HEK293T (cell line): Measurements from ENCODE around the gene CEACAM18.

Experiments
- ARNT ChIP-seq: fragments of 450-650 bp; IDR thresholded peaks from 2 replicates; pipeline ENCODE4 v1.6.1; 2017; ENCODE audit warnings: mild to moderate bottlenecking
- BHLHE40 ChIP-seq: fragments of 450-650 bp; IDR thresholded peaks from 2 replicates; pipeline ENCODE4 v1.6.1; 2016; ENCODE audit warnings: mild to moderate bottlenecking, moderate library complexity, borderline replicate concordance
- ELF4 ChIP-seq: fragments of 450-650 bp; IDR thresholded peaks from 2 replicates; pipeline ENCODE4 v1.6.1; 2017; ENCODE audit warnings: antibody characterized with exemption
- FOXA1 ChIP-seq: fragments of 450-650 bp; IDR thresholded peaks from 2 replicates; pipeline ENCODE4 v1.6.1; 2016; ENCODE audit warnings: mild to moderate bottlenecking
- FOXK2 ChIP-seq: fragments of 450-650 bp; IDR thresholded peaks from 2 replicates; pipeline ENCODE4 v1.6.1; 2016; ENCODE audit warnings: mild to moderate bottlenecking
- FOXM1 ChIP-seq: fragments of 450-650 bp; IDR thresholded peaks from 2 replicates; pipeline ENCODE4 v1.6.1; 2017; ENCODE audit warnings: mild to moderate bottlenecking, borderline replicate concordance
- HDGF ChIP-seq: fragments of 450-650 bp; IDR thresholded peaks from 2 replicates; pipeline ENCODE4 v1.6.1; 2017; ENCODE audit warnings: antibody characterized with exemption, borderline replicate concordance
- LEF1 ChIP-seq: fragments of 450-650 bp; IDR thresholded peaks from 2 replicates; pipeline ENCODE4 v1.6.1; 2017; ENCODE audit warnings: mild to moderate bottlenecking, borderline replicate concordance
- NFRKB ChIP-seq: fragments of 450-650 bp; IDR thresholded peaks from 2 replicates; pipeline ENCODE4 v1.6.1; 2016; ENCODE audit warnings: mild to moderate bottlenecking, moderate library complexity
- SP1 ChIP-seq: fragments of 450-650 bp; IDR thresholded peaks from 2 replicates; pipeline ENCODE4 v1.6.1; 2017
- SUZ12 ChIP-seq: fragments of 450-650 bp; IDR thresholded peaks from 2 replicates; pipeline ENCODE4 v1.6.1; 2016; ENCODE audit warnings: mild to moderate bottlenecking
- TARDBP ChIP-seq: fragments of 450-650 bp; IDR thresholded peaks from 2 replicates; pipeline ENCODE4 v1.6.1; 2016
- ZNF384 ChIP-seq: fragments of 450-650 bp; IDR thresholded peaks from 2 replicates; pipeline ENCODE4 v1.6.1; 2016
- TF ChIP-seq, protein P1 (sequence below): fragments of 450-650 bp; IDR thresholded peaks from 2 replicates; pipeline ENCODE4 v1.6.1; 2016

DNA sequence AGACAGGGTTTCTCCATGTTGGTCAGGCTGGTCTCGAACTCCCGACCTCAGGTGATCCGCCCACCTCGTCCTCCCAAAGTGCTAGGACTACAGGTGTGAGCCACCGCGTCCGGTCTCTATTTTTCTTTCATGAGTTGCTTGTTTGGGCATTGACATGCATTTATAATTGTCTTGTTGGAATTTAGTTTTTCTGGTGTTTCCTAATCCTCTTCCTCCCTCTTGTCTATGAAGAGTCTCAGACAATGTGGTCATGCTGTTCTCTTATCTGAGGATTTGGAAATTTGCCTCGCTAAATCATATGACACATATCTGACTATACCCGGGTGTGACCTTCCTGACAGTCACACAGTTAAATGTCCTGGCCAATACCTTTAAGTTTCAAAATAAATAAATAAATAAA, 7.4 kb upstream of the CEACAM18 start:
- no peak for TF ChIP-seq FOXM1
- TF ChIP-seq HDGF: no peak
- TF ChIP-seq ARNT: no peak
- TF ChIP-seq SUZ12: no peak
- TF ChIP-seq ZNF384: no peak
- TF ChIP-seq, protein P1, sequence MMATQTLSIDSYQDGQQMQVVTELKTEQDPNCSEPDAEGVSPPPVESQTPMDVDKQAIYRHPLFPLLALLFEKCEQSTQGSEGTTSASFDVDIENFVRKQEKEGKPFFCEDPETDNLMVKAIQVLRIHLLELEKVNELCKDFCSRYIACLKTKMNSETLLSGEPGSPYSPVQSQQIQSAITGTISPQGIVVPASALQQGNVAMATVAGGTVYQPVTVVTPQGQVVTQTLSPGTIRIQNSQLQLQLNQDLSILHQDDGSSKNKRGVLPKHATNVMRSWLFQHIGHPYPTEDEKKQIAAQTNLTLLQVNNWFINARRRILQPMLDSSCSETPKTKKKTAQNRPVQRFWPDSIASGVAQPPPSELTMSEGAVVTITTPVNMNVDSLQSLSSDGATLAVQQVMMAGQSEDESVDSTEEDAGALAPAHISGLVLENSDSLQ: no peak
- no peak for TF ChIP-seq SP1
- no peak for TF ChIP-seq FOXA1
- no peak for TF ChIP-seq TARDBP
- TF ChIP-seq FOXK2: no peak
- no peak for TF ChIP-seq ELF4
- no peak for TF ChIP-seq NFRKB
- TF ChIP-seq BHLHE40: no peak
- TF ChIP-seq LEF1: no peak
